CD4-positive, alpha-beta T cell treated with Interleukin-4 for 4 hours (primary cell): ENCODE results near the gene FBXO3.
A peak's percentile ranks its signal among the peaks of the same experiment; 100 is the strongest.
"Not testable (repeated sequence)": the region's sequence is repeated elsewhere in the genome, so short reads cannot be mapped to it uniquely, and the experiment has no call there.

ENCODE experiments used
- DNase-seq: peaks from one replicate; pipeline ENCODE4 v3.0.0-alpha.2; 2020

Gene FBXO3

GRCh38 chr11:33772300-33772699 is 2.0 kb downstream of the FBXO3 start:
- DNase-seq = no peak

GRCh38 chr11:33770236-33770635 is 4.1 kb downstream of the FBXO3 start:
- DNase-seq = no peak

GRCh38 chr11:33769542-33769941 is 4.8 kb downstream of the FBXO3 start:
- no peak for DNase-seq

GRCh38 chr11:33767624-33768023 is 6.7 kb downstream of the FBXO3 start:
- no peak for DNase-seq

- DNase-seq = no peak
Measured at GRCh38 chr11:33766085-33766484, 8.2 kb downstream of the FBXO3 start.

GRCh38 chr11:33761471-33761870 is 12.8 kb downstream of the FBXO3 start:
- no peak for DNase-seq

- no peak for DNase-seq
Measured at GRCh38 chr11:33753304-33753967, 20.9 kb downstream of the FBXO3 start.

- no peak for DNase-seq
Measured at GRCh38 chr11:33751878-33752277, 22.4 kb downstream of the FBXO3 start.

- DNase-seq = no peak
Measured at GRCh38 chr11:33747979-33748378, 26.3 kb downstream of the FBXO3 start.

- DNase-seq = no peak
Measured at GRCh38 chr11:33743291-33743690, 31.0 kb downstream of the FBXO3 start.

- DNase-seq = peak; percentile 39
Measured at GRCh38 chr11:33742249-33742851, 32.0 kb downstream of the FBXO3 start.

- no peak for DNase-seq
Measured at GRCh38 chr11:33741806-33742205, 32.5 kb downstream of the FBXO3 start.

- no peak for DNase-seq
Measured at GRCh38 chr11:33737362-33737821, 36.9 kb downstream of the FBXO3 start.

GRCh38 chr11:33736148-33736812 is 38.0 kb downstream of the FBXO3 start, which contains the start of gene CD59:
Gene CD59, minus strand, starts transcription at chr11:33736423. Its CDS starts 13,978 bp downstream, at chr11:33722445.
- DNase-seq = peak; percentile 86

GRCh38 chr11:33735271-33736147 is 38.8 kb downstream of the FBXO3 start:
- peak; percentile 38 for DNase-seq

GRCh38 chr11:33734441-33735270 is 39.7 kb downstream of the FBXO3 start:
- no peak for DNase-seq

- no peak for DNase-seq
Measured at GRCh38 chr11:33733980-33734379, 40.3 kb downstream of the FBXO3 start.

GRCh38 chr11:33731723-33732531 is 42.4 kb downstream of the FBXO3 start:
- no peak for DNase-seq

GRCh38 chr11:33730716-33731115 is 43.6 kb downstream of the FBXO3 start:
- no peak for DNase-seq

- not testable (repeated sequence) for DNase-seq
Measured at GRCh38 chr11:33729072-33729664, 45.2 kb downstream of the FBXO3 start.

- not testable (repeated sequence) for DNase-seq
Measured at GRCh38 chr11:33727539-33727938, 46.8 kb downstream of the FBXO3 start.
